IMR-90 (cell line): Measurements from ENCODE around the gene TEPSIN. TPM values are rescaled to one million over a fixed set of nuclear protein-coding genes. Genes with fewer than 3 reads are reported as not detected.

Experiments
- ATAC-seq: fragments of 200-7000 bp; cut with Tn5 transposase; 2 replicates; pipeline ENCODE4 v1.9.1; 2020; ENCODE audit warnings: low read depth, mild to moderate bottlenecking, moderate library complexity
- BruUV-seq: library from RNA; stranded (reverse); fragments of 400-500 nt; replicated peaks from 2 replicates; lab custom pipeline; 2021; lab: Mats Ljungman, UMichigan
- CTCF ChIA-PET: fragments of 300-600 bp; formaldehyde crosslinking; extraction: SDS; loops from one replicate; lab custom pipeline; 2021; ENCODE audit warnings: antibody characterized with exemption; lab: Yijun Ruan, JAX
- POLR2A ChIA-PET: fragments of 300-600 bp; sonication (Branson Sonifier 250); formaldehyde crosslinking; loops from one replicate; lab custom pipeline; 2022; ENCODE audit warnings: antibody characterized with exemption; ENCODE audit not compliant: unreplicated experiment; lab: Charles Lee
- DNase-seq: peaks from one replicate; pipeline ENCODE4 v3.0.0; 2013
- H2AFZ ChIP-seq: replicated peaks from 2 replicates; pipeline ENCODE3; 2013; ENCODE audit warnings: low read length, mild to moderate bottlenecking; ENCODE audit not compliant: poor library complexity
- H2AK5ac ChIP-seq: 2 replicates; pipeline ENCODE4 v1.6.1; 2013; ENCODE audit warnings: low read depth, low read length, inconsistent platforms
- H2AK9ac ChIP-seq: replicated peaks from 2 replicates; pipeline ENCODE3; 2013; ENCODE audit warnings: mild to moderate bottlenecking, low read depth, low read length, moderate library complexity; ENCODE audit not compliant: poor library complexity
- H2BK120ac ChIP-seq: 2 replicates; pipeline ENCODE4 v1.6.1; 2013; ENCODE audit warnings: low read depth, low read length, inconsistent platforms
- H2BK15ac ChIP-seq: 3 replicates; pipeline ENCODE4 v1.6.1; 2013; ENCODE audit warnings: low read depth, low read length, inconsistent platforms
- H2BK20ac ChIP-seq: 2 replicates; pipeline ENCODE4 v1.6.1; 2013; ENCODE audit warnings: low read depth, mild to moderate bottlenecking, inconsistent platforms, low read length, moderate library complexity
- H2BK5ac ChIP-seq: 2 replicates; pipeline ENCODE4 v1.6.1; 2013; ENCODE audit warnings: mild to moderate bottlenecking, low read depth, low read length, inconsistent platforms; ENCODE audit not compliant: poor library complexity, severe bottlenecking
- H3K14ac ChIP-seq: replicated peaks from 2 replicates; pipeline ENCODE4 v1.6.1; 2013; ENCODE audit warnings: low read depth, low read length, inconsistent platforms
- H3K18ac ChIP-seq: 2 replicates; pipeline ENCODE4 v1.6.1; 2013; ENCODE audit warnings: low read depth, low read length, control low read depth
- H3K23ac ChIP-seq: 2 replicates; pipeline ENCODE4 v1.6.1; 2013; ENCODE audit warnings: low read depth, low read length, inconsistent platforms
- H3K27ac ChIP-seq: 2 replicates; pipeline ENCODE4 v1.5.1; 2013; ENCODE audit warnings: mild to moderate bottlenecking, control low read depth, low read length; ENCODE audit not compliant: insufficient read depth
- H3K27me3 ChIP-seq: 2 replicates; pipeline ENCODE4 v1.6.1; 2013; ENCODE audit warnings: low read length; ENCODE audit not compliant: control insufficient read depth, insufficient read depth
- H3K36me3 ChIP-seq: 2 replicates; pipeline ENCODE4 v1.6.1; 2013; ENCODE audit warnings: low read length, mixed read lengths; ENCODE audit not compliant: control insufficient read depth, insufficient read depth
- H3K4ac ChIP-seq: 2 replicates; pipeline ENCODE4 v1.6.1; 2013; ENCODE audit warnings: low read depth, low read length, inconsistent platforms
- H3K4me1 ChIP-seq: 2 replicates; pipeline ENCODE4 v1.6.1; 2013; ENCODE audit warnings: low read length, mixed read lengths; ENCODE audit not compliant: control insufficient read depth, insufficient read depth
- H3K4me2 ChIP-seq: 2 replicates; pipeline ENCODE4 v1.6.1; 2013; ENCODE audit warnings: low read depth, mild to moderate bottlenecking, control low read depth, low read length, moderate library complexity
- H3K4me3 ChIP-seq: 2 replicates; pipeline ENCODE4 v1.5.1; 2013; ENCODE audit warnings: low read depth, mild to moderate bottlenecking, control low read depth, low read length, moderate library complexity; ENCODE audit not compliant: insufficient read depth
- H3K56ac ChIP-seq: 2 replicates; pipeline ENCODE4 v1.6.1; 2013; ENCODE audit warnings: low read length, inconsistent platforms; ENCODE audit not compliant: insufficient read depth; ENCODE audit errors: extremely low read depth
- H3K79me1 ChIP-seq, 2 experiments: 2 replicates each; pipeline ENCODE4 v1.6.1; 2013; ENCODE audit warnings: low read length in 2 of 2, inconsistent platforms in 1 of 2, low read depth in 1 of 2
- H3K9ac ChIP-seq: 2 replicates; pipeline ENCODE4 v1.6.1; 2013; ENCODE audit warnings: low read depth, low read length, control low read depth
- H3K9me1 ChIP-seq: 2 replicates; pipeline ENCODE4 v1.6.1; 2013; ENCODE audit warnings: low read length, inconsistent platforms; ENCODE audit not compliant: insufficient read depth
- H3K9me3 ChIP-seq: 2 replicates; pipeline ENCODE4 v1.6.1; 2013; ENCODE audit warnings: low read length; ENCODE audit not compliant: control insufficient read depth, insufficient read depth
- H4K20me1 ChIP-seq: 2 replicates; pipeline ENCODE4 v1.6.1; 2013; ENCODE audit warnings: low read length, inconsistent platforms; ENCODE audit not compliant: insufficient read depth
- H4K5ac ChIP-seq: 2 replicates; pipeline ENCODE4 v1.6.1; 2013; ENCODE audit warnings: mild to moderate bottlenecking, low read depth, low read length, control low read depth
- H4K8ac ChIP-seq, 2 experiments: 2 replicates each; pipeline ENCODE4 v1.6.1; 2013; ENCODE audit warnings: low read depth in 2 of 2, low read length in 2 of 2, control low read depth in 1 of 2, inconsistent platforms in 1 of 2
- H4K91ac ChIP-seq: 2 replicates; pipeline ENCODE4 v1.6.1; 2013; ENCODE audit warnings: low read depth, low read length, inconsistent platforms; ENCODE audit not compliant: insufficient read depth
- BHLHE40 ChIP-seq: fragments of 150-350 bp; IDR thresholded peaks from 2 replicates; pipeline ENCODE4 v1.6.1; 2016; ENCODE audit warnings: mild to moderate bottlenecking, low read depth, low read length
- CEBPB ChIP-seq: IDR thresholded peaks from 2 replicates; pipeline ENCODE4 v1.6.1; 2012; ENCODE audit warnings: low read depth, low read length, improper control_type of control experiment
- MXI1 ChIP-seq: IDR thresholded peaks from 2 replicates; pipeline ENCODE4 v1.6.1; 2012; ENCODE audit warnings: low read depth, mild to moderate bottlenecking, low read length, moderate library complexity, borderline replicate concordance
- RCOR1 ChIP-seq: IDR thresholded peaks from 2 replicates; pipeline ENCODE4 v1.6.1; 2012; ENCODE audit warnings: mild to moderate bottlenecking, low read length, improper control_type of control experiment; ENCODE audit not compliant: insufficient replicate concordance
- RFX5 ChIP-seq: IDR thresholded peaks from 2 replicates; pipeline ENCODE4 v1.8.0; 2012; ENCODE audit warnings: low read depth, mild to moderate bottlenecking, low read length, moderate library complexity
- SMC3 ChIP-seq: fragments of 150-350 bp; IDR thresholded peaks from 2 replicates; pipeline ENCODE4 v1.6.1; 2016; ENCODE audit warnings: low read depth, mild to moderate bottlenecking, antibody characterized with exemption, low read length, moderate library complexity
- WGBS, 2 experiments: methylation state at CpG; one replicate each; pipeline versions ENCODE4 v1.1.5 to v1.1.7; 2013; ENCODE audit warnings: missing lambda C conversion rate in 2 of 2; ENCODE audit not compliant: insufficient read length in 1 of 2; ENCODE audit errors: extremely low coverage in 2 of 2; 5-methylcytosine and 5-hydroxymethylcytosine counted together
- dilution Hi-C: fragments of 300-500 bp; cut with HindIII; formaldehyde crosslinking; loops from one replicate; pipeline ENCODE4 v1.14.3; 2018; ENCODE audit warnings: low sequenced_read_pairs; ENCODE audit not compliant: unreplicated experiment
- in situ Hi-C: fragments of 300-500 bp; cut with MboI; formaldehyde crosslinking; loops from 3 replicates; pipeline ENCODE4 v1.14.3; 2019; ENCODE audit warnings: low sequenced_read_pairs, inconsistent platforms, mixed read lengths
- intact Hi-C: fragments of 100-400 bp; cut with micrococcal nuclease; formaldehyde crosslinking; loops from 2 replicates; pipeline ENCODE4 v1.10.0; 2022
- polyA plus RNA-seq, 3 experiments: library from polyadenylated mRNA; depleted of rRNA; stranded (reverse); fragments of >200 nt; gene quantifications; 2 replicates each; pipeline ENCODE4 v1.2.3, GENCODE V29; 2012; ENCODE audit warnings: low replicate concordance in 1 of 3
- total RNA-seq: library from RNA; depleted of rRNA; stranded (reverse); fragments of >200 nt; gene quantifications from 2 replicates; pipeline ENCODE4 v1.2.3, GENCODE V29; 2012
- TF ChIP-seq, protein P1 (sequence below): fragments of 150-350 bp; IDR thresholded peaks from 2 replicates; pipeline ENCODE4 v1.6.1; 2016; ENCODE audit warnings: low read depth, mild to moderate bottlenecking, low read length, moderate library complexity, borderline replicate concordance

Gene TEPSIN
- total and polyA plus RNA-seq, 2 of the 4 experiments (the other 2 are of a cell fraction): 3.2 to 28.1 TPM

DNA sequence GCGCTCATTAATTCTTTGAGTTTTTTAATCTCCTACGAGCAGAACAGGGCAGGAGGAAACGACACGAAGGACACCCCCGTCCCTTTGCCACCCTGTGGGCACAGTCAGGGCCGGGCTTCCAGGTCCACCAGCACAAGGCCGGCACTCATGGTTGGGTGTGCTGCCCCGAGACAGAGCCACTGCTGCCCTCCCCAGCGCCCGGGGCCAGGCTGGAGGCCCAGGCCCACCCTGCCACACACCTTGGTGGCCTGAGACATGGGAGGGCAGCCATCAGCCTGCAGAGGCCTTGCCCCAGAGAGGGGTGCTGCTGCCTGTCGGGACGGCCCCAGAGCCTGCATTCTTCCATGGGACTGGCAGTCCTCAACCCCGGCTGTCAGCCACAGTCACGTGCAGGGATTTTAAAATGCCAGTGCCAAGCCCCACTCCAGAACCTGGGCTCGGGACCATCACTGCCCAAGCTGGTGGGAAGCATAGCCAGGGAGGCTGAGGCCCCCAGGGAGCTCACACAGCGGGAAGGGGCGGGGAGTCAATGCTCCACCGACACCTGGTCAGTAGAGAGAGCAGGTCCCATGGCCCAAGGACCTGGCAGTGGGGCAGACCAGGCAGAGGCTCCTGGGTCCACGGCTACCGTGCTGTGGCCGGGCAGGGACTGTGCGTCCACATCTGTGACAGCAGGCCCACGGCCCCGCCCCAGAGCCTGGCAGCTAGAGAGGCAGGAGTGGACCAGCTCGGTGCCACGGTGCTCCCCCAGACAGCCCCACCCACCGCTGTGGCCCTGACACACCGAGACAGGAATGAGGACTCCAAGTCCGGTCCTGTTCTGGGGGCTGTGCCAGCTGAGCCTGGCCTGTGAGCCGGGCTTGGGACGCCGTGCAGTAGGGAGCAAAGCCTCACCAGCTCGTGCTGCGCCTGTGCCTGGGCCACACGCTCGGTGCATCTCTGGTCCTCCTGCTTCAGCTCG is 43.6 kb downstream of the TEPSIN start:
- no peak overlapping the region for H3K18ac ChIP-seq
- no peak overlapping the region for H2AK5ac ChIP-seq
- dilution Hi-C loops (no loop called here), intact Hi-C loops (no loop called here), in situ Hi-C loops (no loop called here)
- no peak overlapping the region for H3K23ac ChIP-seq
- BruUV-seq: no TSS peak
- H2BK5ac ChIP-seq: no peak overlapping the region
- H2AFZ ChIP-seq: no peak overlapping the region
- H2BK15ac ChIP-seq: no peak overlapping the region
- H3K79me1 ChIP-seq: no peaks in the 10 kb centered on the region
- no peak overlapping the region for H3K4me3 ChIP-seq
- no peak overlapping the region for H3K27ac ChIP-seq
- no peak overlapping the region for H3K4me2 ChIP-seq
- ChIA-PET POLR2A (no interaction called here), CTCF (no interaction called here)
- no peak overlapping the region for H4K5ac ChIP-seq
- 96% methylated on average over 25 of the region's 37 CpGs; no CpG with 5 or more reads in 1 of the 2 experiments for WGBS, 2 experiments
- H3K9me1 ChIP-seq: no peaks in the 10 kb centered on the region
- no peak overlapping the region for H2BK120ac ChIP-seq
- no peaks in the 10 kb centered on the region; the same call in 1 of the 2 replicates for H4K20me1 ChIP-seq
- TF ChIP-seq, protein P1, sequence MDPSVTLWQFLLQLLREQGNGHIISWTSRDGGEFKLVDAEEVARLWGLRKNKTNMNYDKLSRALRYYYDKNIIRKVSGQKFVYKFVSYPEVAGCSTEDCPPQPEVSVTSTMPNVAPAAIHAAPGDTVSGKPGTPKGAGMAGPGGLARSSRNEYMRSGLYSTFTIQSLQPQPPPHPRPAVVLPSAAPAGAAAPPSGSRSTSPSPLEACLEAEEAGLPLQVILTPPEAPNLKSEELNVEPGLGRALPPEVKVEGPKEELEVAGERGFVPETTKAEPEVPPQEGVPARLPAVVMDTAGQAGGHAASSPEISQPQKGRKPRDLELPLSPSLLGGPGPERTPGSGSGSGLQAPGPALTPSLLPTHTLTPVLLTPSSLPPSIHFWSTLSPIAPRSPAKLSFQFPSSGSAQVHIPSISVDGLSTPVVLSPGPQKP: no peak
- TF ChIP-seq CEBPB (no peak), RFX5 (no peak), RCOR1 (no peak), MXI1 (no peak), SMC3 (no peak), BHLHE40 (no peak)
- DNase-seq: no peak
- no peak overlapping the region for H3K9ac ChIP-seq
- no peak overlapping the region for H2AK9ac ChIP-seq
- no peak overlapping the region for H4K8ac ChIP-seq
- peaks cover 10% of the 10 kb centered on the region for H3K36me3 ChIP-seq
- H3K4me1 ChIP-seq: no peaks in the 10 kb centered on the region
- no peak overlapping the region for H3K56ac ChIP-seq
- no peaks in the 10 kb centered on the region for H3K9me3 ChIP-seq
- H3K14ac ChIP-seq: no peak overlapping the region
- ATAC-seq: no peak
- H3K4ac ChIP-seq: no peak overlapping the region
- H2BK20ac ChIP-seq: no peak overlapping the region
- H4K91ac ChIP-seq: no peak overlapping the region
- H3K27me3 ChIP-seq: no peaks in the 10 kb centered on the region
